GM18505 (cell line): ENCODE measurements around the gene TOMM6.
A peak's percentile ranks its signal among the peaks of the same experiment; 100 is the strongest.

Source experiments
- ATAC-seq: cut with Tn5 transposase; IDR thresholded peaks from one replicate; pipeline ENCODE4 v1.9.1; 2021; ENCODE audit not compliant: unreplicated experiment
- POLR2A ChIP-seq: IDR thresholded peaks from 4 replicates; pipeline ENCODE4 v1.6.1; 2011; ENCODE audit warnings: borderline replicate concordance; ENCODE audit not compliant: insufficient read depth, insufficient read length; ENCODE audit errors: extremely low read depth

TOMM6 gene

GRCh38 chr6:41787219-41787917 lies at the start of gene TOMM6:
Gene TOMM6, plus strand, starts transcription at chr6:41787694. Its CDS starts 4 bp downstream, at chr6:41787698.
- peak; percentile 84 for ATAC-seq
- TF ChIP-seq POLR2A, result peak; percentile 87

DNA sequence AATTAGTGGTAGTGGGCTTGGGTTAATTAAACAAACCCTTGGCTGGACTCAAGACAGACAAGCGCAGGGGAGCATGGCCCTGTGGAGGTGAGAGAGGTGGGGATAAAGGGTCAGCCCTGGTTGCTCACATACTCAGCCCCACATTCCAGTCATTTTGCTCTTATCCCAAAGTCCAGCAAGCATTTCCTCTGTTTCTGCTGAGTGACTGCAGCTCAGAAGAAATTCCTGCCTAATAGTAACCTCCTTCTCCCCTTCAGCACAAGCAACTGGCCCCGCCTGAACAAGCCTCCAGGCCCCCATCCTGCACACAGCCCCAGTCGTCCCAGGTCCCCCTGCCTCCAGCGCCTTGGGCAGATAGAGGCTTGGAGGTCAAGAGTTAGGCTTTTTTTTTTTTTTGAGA lies 48.5 kb upstream of the TOMM6 start:
- TF ChIP-seq POLR2A, result no peak
- no peak for ATAC-seq

GRCh38 chr6:41740366-41741162 lies 46.9 kb upstream of the TOMM6 start:
- ATAC-seq, result no peak
- TF ChIP-seq POLR2A, result no peak

GRCh38 chr6:41741625-41742490 lies 45.6 kb upstream of the TOMM6 start:
- TF ChIP-seq POLR2A, result no peak
- no peak for ATAC-seq

- no peak for ATAC-seq
- no peak for TF ChIP-seq POLR2A
Observed at GRCh38 chr6:41743406-41744235, 43.9 kb upstream of the TOMM6 start.

DNA sequence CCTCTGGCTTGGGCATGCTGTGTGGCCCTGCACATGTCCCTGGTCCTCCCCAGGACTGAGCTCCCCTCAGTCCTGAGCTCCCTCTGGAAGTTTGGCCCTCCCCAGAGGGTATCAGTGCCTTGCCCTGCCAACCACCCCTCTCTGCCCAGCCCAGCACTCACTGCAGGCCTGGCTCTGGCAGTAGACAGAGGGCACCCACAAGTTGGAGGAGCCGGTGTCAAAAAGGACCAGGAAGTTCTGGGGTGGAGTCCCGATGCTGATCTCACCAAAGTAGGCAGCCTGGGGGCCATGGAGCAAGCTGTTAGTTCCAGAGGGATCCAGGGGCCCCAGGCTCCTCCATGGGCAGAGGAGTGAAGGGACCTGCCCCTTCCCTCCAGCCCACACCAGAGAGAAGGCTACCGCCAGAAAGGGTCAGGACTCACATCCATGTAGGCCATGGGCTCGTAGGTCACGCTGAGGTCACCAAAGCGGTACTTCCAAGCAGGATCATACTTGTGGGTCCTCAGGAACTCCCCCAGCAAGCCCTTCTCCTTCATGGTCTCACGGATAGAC lies 43.2 kb upstream of the TOMM6 start:
- TF ChIP-seq POLR2A, result no peak

GRCh38 chr6:41746107-41746506 lies 41.4 kb upstream of the TOMM6 start:
- no peak for TF ChIP-seq POLR2A
- no peak for ATAC-seq

More for the DNA sequence above, 43.2 kb upstream of the TOMM6 start:
- no peak for ATAC-seq

DNA sequence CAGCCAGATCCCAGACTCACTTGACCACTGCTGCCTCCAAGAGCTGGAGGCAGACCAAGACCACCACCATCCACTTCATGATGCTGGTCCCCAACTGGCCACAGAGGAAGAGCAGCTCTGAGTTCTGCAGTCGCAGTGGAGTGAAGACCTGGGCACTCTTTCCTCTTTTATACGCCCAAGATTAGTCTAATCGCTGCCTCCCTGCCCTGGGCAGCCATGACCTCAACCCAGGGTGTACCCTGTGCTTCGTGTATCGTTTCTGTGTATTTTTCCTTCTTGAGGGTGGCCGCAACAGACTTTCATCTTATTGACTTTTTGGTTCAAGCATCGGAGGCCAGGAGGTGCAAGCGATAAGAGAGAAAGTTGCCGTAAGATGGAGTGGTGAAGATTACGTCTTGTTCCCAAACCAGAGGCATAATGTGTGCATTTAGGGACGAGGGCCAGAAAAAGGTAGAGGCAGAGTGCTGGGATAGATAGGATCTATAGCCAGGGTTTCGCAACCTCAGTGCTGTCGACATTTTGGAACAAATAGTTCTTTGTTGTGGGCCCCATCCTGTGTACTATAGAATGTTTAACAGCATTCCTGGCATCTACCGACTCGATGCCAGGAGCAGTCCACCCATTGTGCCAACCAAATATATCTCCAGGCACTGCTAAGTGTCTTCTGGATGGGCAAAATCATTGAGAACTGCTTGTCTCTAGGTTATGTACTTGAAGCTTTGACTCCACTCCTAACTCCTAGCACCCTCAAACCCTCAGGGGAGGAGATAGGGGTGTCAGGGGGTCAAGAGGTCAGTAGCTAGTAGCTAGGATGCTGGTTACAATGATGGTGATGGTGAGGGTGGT lies 40.0 kb upstream of the TOMM6 start, which contains the start of gene PGC:
PGC (minus strand) TSS at position 142 of the 846 bp plus-strand sequence; CDS start at position 79, 63 bp downstream.
- TF ChIP-seq POLR2A, result no peak

DNA sequence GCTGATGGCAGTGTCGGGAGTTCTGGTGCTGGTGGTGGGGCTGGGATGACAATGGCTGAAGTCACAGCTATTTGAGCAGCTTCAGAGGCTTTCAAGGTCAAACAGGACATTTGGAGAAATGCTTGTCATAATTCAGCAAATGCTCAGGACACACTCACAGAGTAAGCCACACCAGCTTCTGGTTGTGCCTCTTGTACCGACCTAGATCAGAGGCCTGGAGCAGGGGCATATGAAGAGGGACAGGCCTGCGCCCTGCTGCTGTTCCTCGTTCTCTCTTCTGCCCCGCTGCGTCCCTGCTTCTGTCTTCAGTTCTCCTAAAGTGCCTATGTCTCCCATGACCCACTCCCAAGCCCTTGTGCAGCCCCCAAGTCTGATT lies 39.4 kb upstream of the TOMM6 start:
- no peak for ATAC-seq
- no peak for TF ChIP-seq POLR2A

More for the DNA sequence above, 40.0 kb upstream of the TOMM6 start, which contains the start of gene PGC:
- ATAC-seq, result no peak

GRCh38 chr6:41748542-41748941 lies 39.0 kb upstream of the TOMM6 start:
- no peak for ATAC-seq
- no peak for TF ChIP-seq POLR2A

- no peak for TF ChIP-seq POLR2A
- no peak for ATAC-seq
Observed at GRCh38 chr6:41750374-41750773, 37.1 kb upstream of the TOMM6 start.
